HepG2 (cell line): ENCODE measurements around the gene NEMF. TPM values are rescaled to one million over a fixed set of nuclear protein-coding genes. Genes with fewer than 3 reads are reported as not detected.

Experiments used
- AGO2 ChIP-seq: fragments of 200-400 bp; formaldehyde crosslinking; optimal IDR thresholded peaks from 2 replicates; pipeline ENCODE3; 2017; ENCODE audit warnings: mild to moderate bottlenecking, low read depth, low read length, moderate library complexity
- ELF1 ChIP-seq: sonication (generic); formaldehyde crosslinking; IDR thresholded peaks from 2 replicates; pipeline ENCODE4 v1.4.0; 2020; ENCODE audit warnings: missing genetic modification reagents
- HDAC1 ChIP-seq: sonication (generic); formaldehyde crosslinking; IDR thresholded peaks from 2 replicates; pipeline ENCODE4 v1.5.1; 2020; ENCODE audit warnings: mild to moderate bottlenecking, missing genetic modification reagents
- IKZF4 ChIP-seq: sonication (generic); formaldehyde crosslinking; IDR thresholded peaks from 2 replicates; pipeline ENCODE4 v1.5.1; 2020; ENCODE audit warnings: borderline replicate concordance, mild to moderate bottlenecking, low read depth, missing genetic modification reagents; ENCODE audit errors: not compliant biosample characterization
- IRF2 ChIP-seq: IDR thresholded peaks from 2 replicates; pipeline ENCODE4 v1.6.1; 2018; ENCODE audit warnings: missing genetic modification reagents, missing compliant biosample characterization
- KDM4B ChIP-seq: sonication (generic); formaldehyde crosslinking; IDR thresholded peaks from 2 replicates; pipeline ENCODE4 v1.4.0; 2020; ENCODE audit warnings: missing genetic modification reagents
- KDM5A ChIP-seq: fragments of 200-600 bp; sonication (generic); IDR thresholded peaks from 2 replicates; pipeline ENCODE4 v1.7.0; 2018; ENCODE audit warnings: antibody characterized with exemption, mild to moderate bottlenecking, low read length, borderline replicate concordance
- KLF11 ChIP-seq: IDR thresholded peaks from 2 replicates; pipeline ENCODE4 v1.6.1; 2016; ENCODE audit warnings: missing compliant biosample characterization
- MEIS2 ChIP-seq: sonication (generic); formaldehyde crosslinking; IDR thresholded peaks from 2 replicates; pipeline ENCODE4 v1.9.0; 2021; ENCODE audit warnings: mild to moderate bottlenecking, missing genetic modification reagents
- ZNF446 ChIP-seq: sonication (generic); formaldehyde crosslinking; IDR thresholded peaks from 2 replicates; pipeline ENCODE4 v1.5.0; 2020; ENCODE audit warnings: mild to moderate bottlenecking, missing genetic modification reagents
- ZNF724P ChIP-seq: sonication (generic); formaldehyde crosslinking; IDR thresholded peaks from 2 replicates; pipeline ENCODE4 v1.8.0; 2022; ENCODE audit warnings: missing genetic modification reagents, borderline replicate concordance
- ZNF773 ChIP-seq: sonication (generic); formaldehyde crosslinking; IDR thresholded peaks from 2 replicates; pipeline ENCODE4 v1.4.0; 2020; ENCODE audit warnings: missing genetic modification reagents, borderline replicate concordance
- ZNF781 ChIP-seq: sonication (generic); formaldehyde crosslinking; IDR thresholded peaks from 2 replicates; pipeline ENCODE4 v1.5.1; 2020; ENCODE audit warnings: borderline replicate concordance, mild to moderate bottlenecking, missing genetic modification reagents; ENCODE audit errors: not compliant biosample characterization
- ZSCAN20 ChIP-seq: sonication (generic); formaldehyde crosslinking; IDR thresholded peaks from 2 replicates; pipeline ENCODE4 v1.4.0; 2020; ENCODE audit warnings: missing genetic modification reagents, mild to moderate bottlenecking, borderline replicate concordance
- polyA plus RNA-seq, 8 experiments: library from polyadenylated mRNA; depleted of rRNA in 3 of 8; stranded (reverse) in 7 of 8; unstranded in 1 of 8; fragments of >200 nt; fragmentation: Illumina TruSeq in 4 of 8; extraction: Trizol in 4 of 8; gene quantifications; 2 replicates each; pipeline versions ENCODE4 v1.2.1 to v1.2.3, GENCODE V29; 2011 to 2016; ENCODE audit warnings: low read depth in 4 of 8, missing spikeins in 1 of 8, mixed read lengths in 1 of 8; ENCODE audit not compliant: insufficient read depth in 1 of 8
- total RNA-seq, 5 experiments: library from RNA; depleted of rRNA; stranded (reverse); fragments of >200 nt; fragmentation: Illumina TruSeq; extraction: Trizol; gene quantifications; 2 replicates each; pipeline ENCODE4 v1.2.3, GENCODE V29; 2016; ENCODE audit warnings: low read depth in 1 of 5
- TF ChIP-seq, protein P1 (sequence below): sonication (generic); formaldehyde crosslinking; IDR thresholded peaks from 2 replicates; pipeline ENCODE4 v1.8.1; 2023; ENCODE audit warnings: mild to moderate bottlenecking, missing genetic modification reagents, borderline replicate concordance
- TF ChIP-seq, protein P2 (sequence below): sonication (generic); formaldehyde crosslinking; conservative IDR thresholded peaks from 2 replicates; pipeline ENCODE4 v1.8.1; 2023; ENCODE audit warnings: missing genetic modification reagents
- TF ChIP-seq, protein P3 (sequence below): sonication (generic); formaldehyde crosslinking; IDR thresholded peaks from 2 replicates; pipeline ENCODE4 v1.8.0; 2022; ENCODE audit warnings: missing genetic modification reagents, mild to moderate bottlenecking, moderate library complexity, borderline replicate concordance
- TF ChIP-seq, protein P4 (sequence below): sonication (generic); formaldehyde crosslinking; conservative IDR thresholded peaks from 2 replicates; pipeline ENCODE4 v1.4.0; 2020; ENCODE audit warnings: missing genetic modification reagents

Gene NEMF
- total and polyA plus RNA-seq, 2 of the 13 experiments (the other 11 are each of a cell fraction or from before 2014, with no cell fraction given), result 21.3 to 57.9 TPM

DNA sequence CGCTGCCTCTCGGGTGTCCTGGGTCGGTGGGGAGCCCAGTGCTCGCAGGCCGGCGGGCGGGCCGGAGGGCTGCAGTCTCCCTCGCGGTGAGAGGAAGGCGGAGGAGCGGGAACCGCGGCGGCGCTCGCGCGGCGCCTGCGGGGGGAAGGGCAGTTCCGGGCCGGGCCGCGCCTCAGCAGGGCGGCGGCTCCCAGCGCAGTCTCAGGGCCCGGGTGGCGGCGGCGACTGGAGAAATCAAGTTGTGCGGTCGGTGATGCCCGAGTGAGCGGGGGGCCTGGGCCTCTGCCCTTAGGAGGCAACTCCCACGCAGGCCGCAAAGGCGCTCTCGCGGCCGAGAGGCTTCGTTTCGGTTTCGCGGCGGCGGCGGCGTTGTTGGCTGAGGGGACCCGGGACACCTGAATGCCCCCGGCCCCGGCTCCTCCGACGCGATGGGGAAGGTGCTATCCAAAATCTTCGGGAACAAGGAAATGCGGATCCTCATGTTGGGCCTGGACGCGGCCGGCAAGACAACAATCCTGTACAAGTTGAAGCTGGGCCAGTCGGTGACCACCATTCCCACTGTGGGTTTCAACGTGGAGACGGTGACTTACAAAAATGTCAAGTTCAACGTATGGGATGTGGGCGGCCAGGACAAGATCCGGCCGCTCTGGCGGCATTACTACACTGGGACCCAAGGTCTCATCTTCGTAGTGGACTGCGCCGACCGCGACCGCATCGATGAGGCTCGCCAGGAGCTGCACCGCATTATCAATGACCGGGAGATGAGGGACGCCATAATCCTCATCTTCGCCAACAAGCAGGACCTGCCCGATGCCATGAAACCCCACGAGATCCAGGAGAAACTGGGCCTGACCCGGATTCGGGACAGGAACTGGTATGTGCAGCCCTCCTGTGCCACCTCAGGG lies 41.0 kb upstream of the NEMF start (continued):
- TF ChIP-seq ZNF446 (CRISPR knock-in tag), result peak; percentile 84; the same call in 1 of the 2 replicates
- TF ChIP-seq AGO2, result peak; percentile 85
- TF ChIP-seq ZNF781 (CRISPR knock-in tag), result no peak
- TF ChIP-seq, protein P1, sequence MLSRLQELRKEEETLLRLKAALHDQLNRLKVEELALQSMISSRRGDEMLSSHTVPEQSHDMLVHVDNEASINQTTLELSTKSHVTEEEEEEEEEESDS (CRISPR knock-in tag), result no peak
- TF ChIP-seq, protein P2, sequence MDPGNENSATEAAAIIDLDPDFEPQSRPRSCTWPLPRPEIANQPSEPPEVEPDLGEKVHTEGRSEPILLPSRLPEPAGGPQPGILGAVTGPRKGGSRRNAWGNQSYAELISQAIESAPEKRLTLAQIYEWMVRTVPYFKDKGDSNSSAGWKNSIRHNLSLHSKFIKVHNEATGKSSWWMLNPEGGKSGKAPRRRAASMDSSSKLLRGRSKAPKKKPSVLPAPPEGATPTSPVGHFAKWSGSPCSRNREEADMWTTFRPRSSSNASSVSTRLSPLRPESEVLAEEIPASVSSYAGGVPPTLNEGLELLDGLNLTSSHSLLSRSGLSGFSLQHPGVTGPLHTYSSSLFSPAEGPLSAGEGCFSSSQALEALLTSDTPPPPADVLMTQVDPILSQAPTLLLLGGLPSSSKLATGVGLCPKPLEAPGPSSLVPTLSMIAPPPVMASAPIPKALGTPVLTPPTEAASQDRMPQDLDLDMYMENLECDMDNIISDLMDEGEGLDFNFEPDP, result 0 out of 2 replicates have a peak, but pooled peaks have one; percentile 94
- 0 out of 2 replicates have a peak, but pooled peaks have one; percentile 40 for TF ChIP-seq ZNF773
- no peak for TF ChIP-seq ELF1 (CRISPR knock-in tag)
- peak; percentile 83; the same call in 1 of the 2 replicates for TF ChIP-seq ZSCAN20
- 0 out of 2 replicates have a peak, but pooled peaks have one; percentile 20 for TF ChIP-seq HDAC1 (CRISPR knock-in tag)
- TF ChIP-seq, protein P3, sequence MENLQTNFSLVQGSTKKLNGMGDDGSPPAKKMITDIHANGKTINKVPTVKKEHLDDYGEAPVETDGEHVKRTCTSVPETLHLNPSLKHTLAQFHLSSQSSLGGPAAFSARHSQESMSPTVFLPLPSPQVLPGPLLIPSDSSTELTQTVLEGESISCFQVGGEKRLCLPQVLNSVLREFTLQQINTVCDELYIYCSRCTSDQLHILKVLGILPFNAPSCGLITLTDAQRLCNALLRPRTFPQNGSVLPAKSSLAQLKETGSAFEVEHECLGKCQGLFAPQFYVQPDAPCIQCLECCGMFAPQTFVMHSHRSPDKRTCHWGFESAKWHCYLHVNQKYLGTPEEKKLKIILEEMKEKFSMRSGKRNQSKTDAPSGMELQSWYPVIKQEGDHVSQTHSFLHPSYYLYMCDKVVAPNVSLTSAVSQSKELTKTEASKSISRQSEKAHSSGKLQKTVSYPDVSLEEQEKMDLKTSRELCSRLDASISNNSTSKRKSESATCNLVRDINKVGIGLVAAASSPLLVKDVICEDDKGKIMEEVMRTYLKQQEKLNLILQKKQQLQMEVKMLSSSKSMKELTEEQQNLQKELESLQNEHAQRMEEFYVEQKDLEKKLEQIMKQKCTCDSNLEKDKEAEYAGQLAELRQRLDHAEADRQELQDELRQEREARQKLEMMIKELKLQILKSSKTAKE (CRISPR knock-in tag), result 0 out of 2 replicates have a peak, but pooled peaks have one; percentile 7
- 0 out of 2 replicates have a peak, but pooled peaks have one; percentile 12 for TF ChIP-seq KLF11 (CRISPR knock-in tag)
- peak; percentile 6; the same call in 1 of the 2 replicates for TF ChIP-seq KDM4B
- no peak for TF ChIP-seq ZNF724P (CRISPR knock-in tag)
- TF ChIP-seq, protein P4, sequence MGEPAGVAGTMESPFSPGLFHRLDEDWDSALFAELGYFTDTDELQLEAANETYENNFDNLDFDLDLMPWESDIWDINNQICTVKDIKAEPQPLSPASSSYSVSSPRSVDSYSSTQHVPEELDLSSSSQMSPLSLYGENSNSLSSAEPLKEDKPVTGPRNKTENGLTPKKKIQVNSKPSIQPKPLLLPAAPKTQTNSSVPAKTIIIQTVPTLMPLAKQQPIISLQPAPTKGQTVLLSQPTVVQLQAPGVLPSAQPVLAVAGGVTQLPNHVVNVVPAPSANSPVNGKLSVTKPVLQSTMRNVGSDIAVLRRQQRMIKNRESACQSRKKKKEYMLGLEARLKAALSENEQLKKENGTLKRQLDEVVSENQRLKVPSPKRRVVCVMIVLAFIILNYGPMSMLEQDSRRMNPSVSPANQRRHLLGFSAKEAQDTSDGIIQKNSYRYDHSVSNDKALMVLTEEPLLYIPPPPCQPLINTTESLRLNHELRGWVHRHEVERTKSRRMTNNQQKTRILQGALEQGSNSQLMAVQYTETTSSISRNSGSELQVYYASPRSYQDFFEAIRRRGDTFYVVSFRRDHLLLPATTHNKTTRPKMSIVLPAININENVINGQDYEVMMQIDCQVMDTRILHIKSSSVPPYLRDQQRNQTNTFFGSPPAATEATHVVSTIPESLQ (CRISPR knock-in tag), result 0 out of 2 replicates have a peak, but pooled peaks have one; percentile 23
- 0 out of 2 replicates have a peak, but pooled peaks have one; percentile 32 for TF ChIP-seq KDM5A
- TF ChIP-seq IRF2 (CRISPR knock-in tag), result 0 out of 2 replicates have a peak, but pooled peaks have one; percentile 18
- peak; percentile 10; the same call in 1 of the 2 replicates for TF ChIP-seq MEIS2 (CRISPR knock-in tag)
- peak; percentile 12 for TF ChIP-seq IKZF4 (CRISPR knock-in tag)
